ENCODE results near the gene ETFA. TPM values are rescaled to one million over a fixed set of nuclear protein-coding genes. Genes with fewer than 3 reads are reported as not detected.

The ETFA gene
- total and polyA plus RNA-seq, 7 donors: 58.4 to 476 (median 102) TPM

DNA sequence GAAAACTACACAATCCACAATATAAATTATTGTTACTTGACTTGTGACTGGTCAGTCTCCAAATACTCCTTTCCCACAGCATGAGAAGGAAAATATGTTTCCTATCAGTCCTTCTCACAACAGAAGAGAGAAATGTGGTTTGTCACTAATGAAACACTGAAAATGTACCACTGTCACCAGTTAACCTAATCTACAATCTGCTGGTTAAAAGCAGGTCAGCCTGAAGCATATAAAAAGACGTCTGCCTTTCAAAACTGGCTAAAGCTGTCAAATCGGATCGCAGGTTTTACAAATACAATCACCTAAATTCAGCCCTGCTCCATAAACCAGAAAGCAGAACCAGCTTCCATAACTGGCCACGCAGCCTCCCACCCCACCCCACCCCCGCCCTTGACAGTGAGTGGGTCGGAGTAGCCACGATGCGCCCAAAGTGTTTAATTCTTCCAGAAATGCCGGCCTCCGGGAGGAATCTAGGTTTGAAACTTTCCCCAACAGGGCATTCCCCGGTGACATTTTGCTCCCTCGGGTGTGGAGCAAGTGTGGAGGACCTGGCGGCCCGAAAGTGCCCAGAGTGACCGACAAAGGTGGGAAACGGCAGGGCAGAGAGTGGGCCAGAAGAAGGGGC, 682 bp downstream of the ETFA start:
- Histone ChIP-seq H3K9me3 (no peaks in the 10 kb centered on the region), H3K4me1 (peaks cover 0 to 27% (median 18%) of the 10 kb centered on the region in 4 donors), H3K4me3 (peak overlapping the region; percentile 62 to 81 (median 68)), H3K27ac (peak overlapping the region; percentile 84 to 88 (median 86)), H3K36me3 (no peaks in the 10 kb centered on the region), H3K27me3 (no peaks in the 10 kb centered on the region)
- 0% methylated on average over 16 of the region's 16 CpGs for WGBS, 2 donors
- no peak for DNase-seq
- intact Hi-C loops (cut with DNase I): loop anchor here (1.0 to 2.0 kb wide), 2 partner anchors 26 to 114 kb away; partner anchors contain the start of gene ISL2
- TF ChIP-seq EP300 (IDR thresholded peaks at IDR 0.05) (no peak), POLR2AphosphoS5 (IDR thresholded peaks at IDR 0.05) (no peak), POLR2A (IDR thresholded peaks at IDR 0.05) (no peak)
- TF ChIP-seq, protein P1, sequence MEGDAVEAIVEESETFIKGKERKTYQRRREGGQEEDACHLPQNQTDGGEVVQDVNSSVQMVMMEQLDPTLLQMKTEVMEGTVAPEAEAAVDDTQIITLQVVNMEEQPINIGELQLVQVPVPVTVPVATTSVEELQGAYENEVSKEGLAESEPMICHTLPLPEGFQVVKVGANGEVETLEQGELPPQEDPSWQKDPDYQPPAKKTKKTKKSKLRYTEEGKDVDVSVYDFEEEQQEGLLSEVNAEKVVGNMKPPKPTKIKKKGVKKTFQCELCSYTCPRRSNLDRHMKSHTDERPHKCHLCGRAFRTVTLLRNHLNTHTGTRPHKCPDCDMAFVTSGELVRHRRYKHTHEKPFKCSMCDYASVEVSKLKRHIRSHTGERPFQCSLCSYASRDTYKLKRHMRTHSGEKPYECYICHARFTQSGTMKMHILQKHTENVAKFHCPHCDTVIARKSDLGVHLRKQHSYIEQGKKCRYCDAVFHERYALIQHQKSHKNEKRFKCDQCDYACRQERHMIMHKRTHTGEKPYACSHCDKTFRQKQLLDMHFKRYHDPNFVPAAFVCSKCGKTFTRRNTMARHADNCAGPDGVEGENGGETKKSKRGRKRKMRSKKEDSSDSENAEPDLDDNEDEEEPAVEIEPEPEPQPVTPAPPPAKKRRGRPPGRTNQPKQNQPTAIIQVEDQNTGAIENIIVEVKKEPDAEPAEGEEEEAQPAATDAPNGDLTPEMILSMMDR (IDR thresholded peaks at IDR 0.05): no peak

DNA sequence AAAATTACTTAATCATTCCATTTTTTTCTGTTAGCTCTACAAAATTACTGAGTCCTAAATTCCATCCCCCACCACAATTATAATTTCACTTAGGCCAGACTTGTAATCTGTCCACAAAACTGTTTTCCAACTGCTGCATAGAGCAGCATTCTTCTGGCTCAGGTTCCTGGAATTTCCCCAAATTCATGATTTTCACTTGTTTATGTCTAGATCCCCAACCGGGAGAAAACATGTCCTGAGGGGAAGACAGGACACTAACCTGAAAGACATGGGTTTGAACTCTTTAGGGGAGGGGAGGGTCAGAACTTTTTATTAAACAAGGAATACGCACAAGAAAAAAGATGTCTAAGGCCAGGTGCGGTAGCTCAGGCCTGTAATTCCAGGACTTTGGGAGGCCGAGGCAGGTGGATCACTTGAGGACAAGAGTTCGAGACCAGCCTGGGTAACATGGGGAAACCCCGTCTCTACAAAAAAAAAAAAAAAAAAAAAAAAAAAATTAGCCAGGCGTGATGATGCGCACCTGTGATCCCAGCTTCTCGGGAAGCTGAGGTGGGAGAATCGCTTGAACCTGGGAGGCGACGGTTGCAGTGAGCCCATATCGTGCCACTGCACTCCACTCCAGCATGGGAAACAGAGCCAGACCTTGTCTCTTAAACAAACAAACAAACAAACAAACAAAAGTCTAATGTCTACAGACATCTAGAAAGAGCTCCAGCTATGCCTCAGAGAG, 1.5 kb downstream of the ETFA start:
- Histone ChIP-seq H3K9me3 (no peaks in the 10 kb centered on the region), H3K27me3 (no peaks in the 10 kb centered on the region), H3K27ac (peak overlapping the region in 2 of 4 donors; percentile 84), H3K36me3 (no peaks in the 10 kb centered on the region), H3K4me3 (peak overlapping the region in 1 of 4 donors; percentile 81), H3K4me1 (peaks cover 0 to 27% (median 18%) of the 10 kb centered on the region in 4 donors)
- 90 to 93% methylated on average over 13 of the region's 13 CpGs for WGBS, 2 donors
- no peak for DNase-seq
- TF ChIP-seq, protein P1 (IDR thresholded peaks at IDR 0.05): no peak
- TF ChIP-seq POLR2AphosphoS5 (IDR thresholded peaks at IDR 0.05): no peak
- no peak for TF ChIP-seq POLR2A (IDR thresholded peaks at IDR 0.05)
- TF ChIP-seq EP300 (IDR thresholded peaks at IDR 0.05): no peak
- intact Hi-C loops (cut with DNase I): loop anchor here (2.0 kb wide), 1 partner anchor 113 kb away; no protein-coding TSS in a partner anchor

DNA sequence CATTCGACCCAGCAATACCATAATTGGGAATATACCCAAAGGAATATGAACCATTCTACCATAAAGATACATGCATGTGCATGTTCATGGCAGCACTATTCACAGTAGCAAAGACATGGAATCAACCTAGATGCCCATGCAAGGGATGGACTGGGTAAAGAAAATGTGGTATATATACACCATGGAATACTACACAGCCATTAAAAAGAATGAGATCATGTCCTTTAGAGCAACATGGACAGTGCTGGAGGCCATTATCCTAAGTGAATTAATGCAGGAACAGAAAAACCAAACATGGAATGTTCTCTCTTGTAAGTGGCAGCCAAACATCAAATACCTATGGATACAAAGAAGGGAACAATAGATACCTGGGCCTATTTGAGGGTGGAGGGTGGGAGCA, 7.4 kb downstream of the ETFA start:
- intact Hi-C loops (cut with DNase I): no loop called here
- Histone ChIP-seq H3K27me3 (no peaks in the 10 kb centered on the region), H3K4me3 (no peak overlapping the region), H3K27ac (no peak overlapping the region), H3K36me3 (no peaks in the 10 kb centered on the region), H3K4me1 (peaks cover 0 to 16% (median 7%) of the 10 kb centered on the region in 4 donors), H3K9me3 (no peaks in the 10 kb centered on the region)
- 84 to 96% methylated on average over 1 of the region's 1 CpG for WGBS, 2 donors
- DNase-seq: no peak
- TF ChIP-seq, protein P1 (IDR thresholded peaks at IDR 0.05): no peak
- TF ChIP-seq POLR2AphosphoS5 (IDR thresholded peaks at IDR 0.05): no peak
- TF ChIP-seq POLR2A (IDR thresholded peaks at IDR 0.05): no peak
- no peak for TF ChIP-seq EP300 (IDR thresholded peaks at IDR 0.05)

DNA sequence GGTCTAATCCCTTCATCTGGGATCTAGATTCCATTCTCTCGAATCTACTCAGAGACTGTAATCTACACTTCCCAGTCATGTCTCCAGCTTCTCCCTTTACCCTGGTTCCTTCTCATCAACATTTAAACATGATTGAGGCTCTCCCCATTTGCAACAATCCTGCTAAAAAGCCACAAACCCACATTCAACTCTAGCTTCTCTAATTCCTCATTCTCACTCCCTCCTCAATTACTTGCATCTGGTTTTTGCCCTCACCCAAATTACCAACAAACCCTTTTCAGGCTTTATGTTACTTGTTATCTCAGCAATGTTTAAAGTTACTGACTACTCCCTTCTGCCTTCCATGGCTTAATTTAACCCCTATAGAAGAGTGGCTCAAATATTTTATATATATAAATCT, 11.5 kb downstream of the ETFA start:
- intact Hi-C loops (cut with DNase I): no loop called here
- H3K27me3 ChIP-seq: no peaks in the 10 kb centered on the region
- DNase-seq: no peak
- no peaks in the 10 kb centered on the region for H3K36me3 ChIP-seq
- H3K27ac ChIP-seq: no peak overlapping the region
- H3K4me3 ChIP-seq: no peak overlapping the region
- H3K9me3 ChIP-seq: no peaks in the 10 kb centered on the region
- 83 to 85% methylated on average over 1 of the region's 1 CpG for WGBS, 2 donors
- H3K4me1 ChIP-seq: peaks cover 0 to 12% (median 3%) of the 10 kb centered on the region in 4 donors
- TF ChIP-seq, protein P1 (IDR thresholded peaks at IDR 0.05): no peak
- TF ChIP-seq POLR2AphosphoS5 (IDR thresholded peaks at IDR 0.05) (no peak), POLR2A (IDR thresholded peaks at IDR 0.05) (no peak), EP300 (IDR thresholded peaks at IDR 0.05) (no peak)

All from sigmoid colon (tissue), 7 donors.